ENCODE data around the gene GLMP.

DNA sequence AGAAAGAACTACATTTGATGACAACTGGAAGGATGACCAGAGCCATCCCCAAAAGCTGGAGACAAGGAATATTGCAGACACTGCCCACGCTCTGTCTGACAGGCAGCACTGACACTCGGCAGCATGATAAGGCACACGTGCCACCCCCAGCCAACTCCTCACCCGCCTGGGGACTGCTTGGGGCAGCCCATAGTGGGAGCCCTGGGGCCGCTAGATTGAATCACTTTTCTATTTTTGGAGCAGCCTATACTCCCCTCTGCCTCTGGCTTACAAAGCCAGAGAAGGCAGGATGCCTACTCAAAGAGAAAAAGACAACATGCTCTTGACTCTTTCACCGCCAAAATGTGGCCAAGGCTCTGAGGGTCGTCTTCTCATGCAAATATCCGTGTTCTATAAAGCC is 14.2 kb downstream of the GLMP start:
- TF ChIP-seq EP300 (IDR thresholded peaks at IDR 0.05; ENCODE audit: borderline replicate concordance): no peak
- no peak for TF ChIP-seq YY1 (IDR thresholded peaks at IDR 0.05; ENCODE audit: low read depth)
- no peak for TF ChIP-seq TEAD4 (IDR thresholded peaks at IDR 0.05)
- TF ChIP-seq FOXM1 (IDR thresholded peaks at IDR 0.05; ENCODE audit: borderline replicate concordance, low read depth): no peak
- TF ChIP-seq, protein P1, sequence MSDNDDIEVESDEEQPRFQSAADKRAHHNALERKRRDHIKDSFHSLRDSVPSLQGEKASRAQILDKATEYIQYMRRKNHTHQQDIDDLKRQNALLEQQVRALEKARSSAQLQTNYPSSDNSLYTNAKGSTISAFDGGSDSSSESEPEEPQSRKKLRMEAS (IDR thresholded peaks at IDR 0.05): no peak
- TF ChIP-seq, protein P2, sequence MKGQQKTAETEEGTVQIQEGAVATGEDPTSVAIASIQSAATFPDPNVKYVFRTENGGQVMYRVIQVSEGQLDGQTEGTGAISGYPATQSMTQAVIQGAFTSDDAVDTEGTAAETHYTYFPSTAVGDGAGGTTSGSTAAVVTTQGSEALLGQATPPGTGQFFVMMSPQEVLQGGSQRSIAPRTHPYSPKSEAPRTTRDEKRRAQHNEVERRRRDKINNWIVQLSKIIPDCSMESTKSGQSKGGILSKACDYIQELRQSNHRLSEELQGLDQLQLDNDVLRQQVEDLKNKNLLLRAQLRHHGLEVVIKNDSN (IDR thresholded peaks at IDR 0.05): no peak
- no peak for TF ChIP-seq CEBPB (IDR thresholded peaks at IDR 0.05)
- TF ChIP-seq CREB1 (IDR thresholded peaks at IDR 0.05; ENCODE audit: low read depth): no peak
- no peak for TF ChIP-seq TAF1 (IDR thresholded peaks at IDR 0.05; ENCODE audit: low read depth)

Measured in Ishikawa (cell line).